RWPE2 (cell line): ENCODE results near the gene EML6.
"Not testable (repeated sequence)": the region's sequence is repeated elsewhere in the genome, so short reads cannot be mapped to it uniquely, and the experiment has no call there.

Experiments used
- ATAC-seq: fragments of 200-7000 bp; cut with Tn5 transposase; 3 replicates; pipeline ENCODE4 v1.9.1; 2021; ENCODE audit warnings: low read depth
- DNase-seq: peaks from one replicate; pipeline ENCODE4 v3.0.0-alpha.2; 2020; ENCODE audit warnings: low spot score
- H3K27ac ChIP-seq: fragments of 450-650 bp; 2 replicates; pipeline ENCODE4 v1.5.1; 2017; ENCODE audit warnings: mild to moderate bottlenecking; ENCODE audit not compliant: poor library complexity, severe bottlenecking
- H3K27me3 ChIP-seq: fragments of 250-450 bp; sonication (Bioruptor Pico); 2 replicates; pipeline ENCODE4 v1.5.1; 2021; ENCODE audit warnings: mild to moderate bottlenecking, moderate library complexity; ENCODE audit not compliant: insufficient read depth, poor library complexity, severe bottlenecking
- H3K36me3 ChIP-seq: fragments of 250-450 bp; sonication (Bioruptor Pico); 2 replicates; pipeline ENCODE4 v1.5.1; 2020; ENCODE audit warnings: low read depth, mild to moderate bottlenecking, moderate library complexity
- H3K4me1 ChIP-seq: fragments of 250-450 bp; sonication (Bioruptor Pico); 2 replicates; pipeline ENCODE4 v1.5.1; 2021; ENCODE audit warnings: mild to moderate bottlenecking, moderate library complexity; ENCODE audit not compliant: insufficient read depth, poor library complexity, severe bottlenecking
- H3K4me3 ChIP-seq: fragments of 250-450 bp; sonication (Bioruptor Pico); 2 replicates; pipeline ENCODE4 v1.5.1; 2021; ENCODE audit warnings: mild to moderate bottlenecking, moderate library complexity; ENCODE audit not compliant: severe bottlenecking
- H3K9me3 ChIP-seq: fragments of 250-450 bp; sonication (Bioruptor Pico); 2 replicates; pipeline ENCODE4 v1.5.1; 2021; ENCODE audit warnings: mild to moderate bottlenecking, moderate library complexity; ENCODE audit not compliant: severe bottlenecking
- CTCF ChIP-seq: fragments of 450-650 bp; IDR thresholded peaks from one replicate; pipeline ENCODE4 v1.5.1; 2017; ENCODE audit warnings: mild to moderate bottlenecking, moderate library complexity; ENCODE audit not compliant: poor library complexity, severe bottlenecking

EML6 gene

GRCh38 chr2:54695378-54695777 is 28.1 kb upstream of the EML6 start:
- no peak for DNase-seq
- Histone ChIP-seq H3K27ac (no peak overlapping the region), H3K4me3 (no peak overlapping the region), H3K27me3 (no peaks in the 10 kb centered on the region), H3K36me3 (no peaks in the 10 kb centered on the region), H3K9me3 (no peaks in the 10 kb centered on the region), H3K4me1 (no peaks in the 10 kb centered on the region)
- no peak for TF ChIP-seq CTCF
- ATAC-seq: no peak

- ATAC-seq (no peak), DNase-seq (no peak)
- H3K36me3 ChIP-seq: no peaks in the 10 kb centered on the region
- no peak overlapping the region for H3K4me3 ChIP-seq
- no peak overlapping the region for H3K27ac ChIP-seq
- TF ChIP-seq CTCF: no peak
- H3K27me3 ChIP-seq: no peaks in the 10 kb centered on the region
- no peaks in the 10 kb centered on the region for H3K9me3 ChIP-seq
- no peaks in the 10 kb centered on the region for H3K4me1 ChIP-seq
These were observed 25.5 kb upstream of the EML6 start for GRCh38 chr2:54697934-54698333.

- H3K27me3 ChIP-seq, H3K27ac ChIP-seq, DNase-seq, ATAC-seq, H3K36me3 ChIP-seq, H3K4me3 ChIP-seq, H3K4me1 ChIP-seq, H3K9me3 ChIP-seq: not testable (repeated sequence)
These were observed 24.5 kb upstream of the EML6 start for GRCh38 chr2:54698926-54699325.

DNA sequence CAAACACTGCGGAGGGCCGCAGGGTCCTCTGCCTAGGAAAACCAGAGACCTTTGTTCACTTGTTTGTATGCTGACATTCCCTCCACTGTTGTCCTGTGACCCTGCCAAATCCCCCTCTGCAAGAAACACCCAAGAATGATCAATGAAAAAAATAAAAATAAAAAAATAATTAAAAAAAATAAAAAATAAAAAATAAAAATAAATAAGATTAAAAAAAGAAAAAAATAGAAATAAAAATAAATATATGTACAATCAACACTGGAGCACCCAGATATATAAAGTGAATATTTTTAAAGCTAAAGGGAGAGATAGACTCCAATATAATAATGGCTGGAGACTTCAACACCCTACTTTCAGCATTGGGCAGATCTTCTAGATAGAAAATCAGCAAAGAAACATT is 23.8 kb upstream of the EML6 start:
- H3K27ac ChIP-seq: no peak overlapping the region
- DNase-seq (no peak), ATAC-seq (no peak)
- no peaks in the 10 kb centered on the region for H3K27me3 ChIP-seq
- no peaks in the 10 kb centered on the region for H3K4me1 ChIP-seq
- H3K36me3 ChIP-seq: no peaks in the 10 kb centered on the region
- no peak for TF ChIP-seq CTCF
- H3K4me3 ChIP-seq: no peak overlapping the region
- H3K9me3 ChIP-seq: no peaks in the 10 kb centered on the region

- Histone ChIP-seq H3K9me3 (no peaks in the 10 kb centered on the region), H3K4me1 (no peaks in the 10 kb centered on the region), H3K27ac (no peak overlapping the region), H3K27me3 (no peaks in the 10 kb centered on the region), H3K36me3 (no peaks in the 10 kb centered on the region), H3K4me3 (no peak overlapping the region)
- no peak for TF ChIP-seq CTCF
- no peak for ATAC-seq
- no peak for DNase-seq
These were observed 22.4 kb upstream of the EML6 start for GRCh38 chr2:54701029-54701428.

GRCh38 chr2:54704238-54704637 is 19.2 kb upstream of the EML6 start:
- DNase-seq: no peak
- H3K27ac ChIP-seq: no peak overlapping the region
- no peaks in the 10 kb centered on the region for H3K27me3 ChIP-seq
- ATAC-seq: no peak
- H3K9me3 ChIP-seq: no peaks in the 10 kb centered on the region
- H3K4me3 ChIP-seq: no peak overlapping the region
- no peaks in the 10 kb centered on the region for H3K36me3 ChIP-seq
- H3K4me1 ChIP-seq: no peaks in the 10 kb centered on the region
- no peak for TF ChIP-seq CTCF
